Ovary (tissue), 9 donors: ENCODE data around the gene ZBTB39. TPM values are rescaled to one million over a fixed set of nuclear protein-coding genes. Genes with fewer than 3 reads are reported as not detected.
"Not testable (repeated sequence)": the region's sequence is repeated elsewhere in the genome, so short reads cannot be mapped to it uniquely, and the experiment has no call there.

Experiments
- DNase-seq, 5 donors: peaks; one replicate each; pipeline ENCODE4 v3.0.0-alpha.2; 2019 to 2020
- H3K27ac ChIP-seq, 2 donors: fragments of 200-600 bp; one replicate each; pipeline versions ENCODE4 v1.5.1 to v1.8.0; 2019 to 2022
- H3K27me3 ChIP-seq: fragments of 200-600 bp; one replicate; pipeline ENCODE4 v1.8.0; 2022
- H3K36me3 ChIP-seq: fragments of 200-600 bp; sonication (generic); one replicate; pipeline ENCODE4 v1.5.1; 2019
- H3K4me1 ChIP-seq: one replicate; pipeline ENCODE4 v1.8.1; 2013; ENCODE audit warnings: mild to moderate bottlenecking, moderate library complexity; ENCODE audit not compliant: insufficient read depth
- H3K4me3 ChIP-seq: fragments of 200-600 bp; sonication (generic); one replicate; pipeline ENCODE4 v1.5.1; 2017
- H3K9me3 ChIP-seq, 2 donors: fragments of 200-600 bp in 1 of 2; sonication (generic) in 1 of 2; one replicate each; pipeline versions ENCODE4 v1.5.1 to v1.8.1; 2013 to 2019; ENCODE audit warnings: mild to moderate bottlenecking in 1 of 2, moderate library complexity in 1 of 2
- CTCF ChIP-seq, 3 donors: fragments of 450-650 bp in 2 of 3; fragments of 200-600 bp in 1 of 3; IDR thresholded peaks; one replicate each; pipeline versions ENCODE4 v1.5.1 to v1.8.0; 2016 to 2022; ENCODE audit warnings: antibody characterized with exemption in 3 of 3, mild to moderate bottlenecking in 1 of 3
- EP300 ChIP-seq: sonication (generic); formaldehyde crosslinking; IDR thresholded peaks from one replicate; pipeline ENCODE4 v1.6.1; 2017; ENCODE audit warnings: antibody characterized with exemption
- POLR2A ChIP-seq: fragments of 450-650 bp; IDR thresholded peaks from one replicate; pipeline ENCODE4 v1.6.1; 2017; ENCODE audit warnings: antibody characterized with exemption, mild to moderate bottlenecking, moderate library complexity
- WGBS, 3 donors: extraction: QIAGEN DNeasy Blood & Tissue Kit in 1 of 3; methylation state at CpG; one replicate each; pipeline versions ENCODE4 v1.1.5 to v1.1.7; 2013 to 2017; 5-methylcytosine and 5-hydroxymethylcytosine counted together
- intact Hi-C, 4 donors: fragments of 100-400 bp; cut with DNase I; formaldehyde crosslinking; loops; one replicate each; pipeline versions ENCODE4 v1.11.0 to v1.15.1; 2022 to 2023
- polyA plus RNA-seq, 2 donors: library from polyadenylated mRNA; stranded (reverse); fragments of 200-250 nt in 1 of 2; fragments of 350-450 nt in 1 of 2; fragmentation: Illumina TruSeq in 1 of 2; extraction: RNeasy Lipid Tissue Mini Kit (QIAGEN cat#74804) in 1 of 2; gene quantifications; one replicate each; pipeline ENCODE4 v1.2.3, GENCODE V29; 2013 to 2014
- total RNA-seq, 7 donors: library from RNA; depleted of rRNA in 2 of 7; stranded (reverse); fragments of >200 nt in 2 of 7; fragmentation: NEBNext Ultra II Directional in 3 of 7; extraction: Animal tissue kit (Norgen Biotek cat#: 25700) in 3 of 7; gene quantifications; one replicate each; pipeline versions ENCODE4 v1.1.0 to v1.2.4, GENCODE V29; 2016 to 2023
- donor health status: DM: no; HTN: no; CAD: no; lungs with moderate emphysema.
- donor health status: DM: no; HTN: no; CAD: no.
- donor health status: Bipolar disorder and iron deficiency.
- donor health status: DM: yes; HTN: yes; CAD: no.
- donor health status: DM: no; HTN: no; CAD: no.
- donor health status: DM: yes; HTN: yes; CAD: no.

ZBTB39 gene
- total and polyA plus RNA-seq, 9 donors = 2.9 to 10.4 (median 7.4) TPM

GRCh38 chr12:56989861-56990610 is 16.3 kb downstream of the ZBTB39 start:
- no peak overlapping the region for H3K4me3 ChIP-seq
- WGBS, 3 donors = 38 to 56% (median 38%) methylated on average over 7 of the region's 7 CpGs
- H3K27me3 ChIP-seq = no peaks in the 10 kb centered on the region
- no peak for DNase-seq
- no peaks in the 10 kb centered on the region for H3K9me3 ChIP-seq
- no peaks in the 10 kb centered on the region for H3K4me1 ChIP-seq
- no peak overlapping the region for H3K27ac ChIP-seq
- TF ChIP-seq EP300 (no peak), CTCF (IDR thresholded peaks at IDR 0.05) (no peak), POLR2A (no peak)
- intact Hi-C loops = loop anchor here in 2 of 4 donors (5.0 kb wide), 2 partner anchors 228 to 233 kb away; partner anchors contain the start of gene HSD17B6 (in 1 of the 2)
- H3K36me3 ChIP-seq = no peaks in the 10 kb centered on the region

GRCh38 chr12:56988207-56988739 is 18.1 kb downstream of the ZBTB39 start:
- H3K27ac ChIP-seq = no peak overlapping the region
- H3K4me1 ChIP-seq = no peaks in the 10 kb centered on the region
- TF ChIP-seq POLR2A (no peak), EP300 (no peak), CTCF (IDR thresholded peaks at IDR 0.05) (no peak)
- no peaks in the 10 kb centered on the region for H3K27me3 ChIP-seq
- no peak for DNase-seq
- intact Hi-C loops = loop anchor here in 2 of 4 donors (5.0 kb wide), 2 partner anchors 226 to 231 kb away; partner anchors contain the start of gene HSD17B6 (in 1 of the 2)
- H3K36me3 ChIP-seq = no peaks in the 10 kb centered on the region
- no peak overlapping the region for H3K4me3 ChIP-seq
- WGBS, 3 donors = 42 to 59% (median 46%) methylated on average over 5 of the region's 5 CpGs
- no peaks in the 10 kb centered on the region for H3K9me3 ChIP-seq

GRCh38 chr12:56987551-56988053 is 18.7 kb downstream of the ZBTB39 start:
- Histone ChIP-seq H3K9me3 (no peaks in the 10 kb centered on the region), H3K36me3 (no peaks in the 10 kb centered on the region), H3K4me3 (no peak overlapping the region), H3K4me1 (no peaks in the 10 kb centered on the region), H3K27ac (no peak overlapping the region), H3K27me3 (no peaks in the 10 kb centered on the region)
- TF ChIP-seq CTCF (IDR thresholded peaks at IDR 0.05) (peak; percentile 60 to 87 (median 86)), POLR2A (no peak), EP300 (no peak)
- WGBS, 3 donors = 21 to 22% (median 21%) methylated on average over 11 of the region's 11 CpGs
- DNase-seq = peak; percentile 73 to 89 (median 85)
- intact Hi-C loops = loop anchor here (2.0 to 5.0 kb wide), 4 partner anchors 225 to 231 kb away; partner anchors contain the start of gene HSD17B6 (in 1 of the 4)

GRCh38 chr12:56987011-56987410 is 19.3 kb downstream of the ZBTB39 start:
- intact Hi-C loops = loop anchor here (2.0 to 5.0 kb wide), 4 partner anchors 225 to 230 kb away; partner anchors contain the start of gene HSD17B6 (in 1 of the 4)
- DNase-seq = no peak
- TF ChIP-seq CTCF (IDR thresholded peaks at IDR 0.05) (no peak), POLR2A (no peak), EP300 (no peak)

GRCh38 chr12:56985714-56986113 is 20.6 kb downstream of the ZBTB39 start:
- intact Hi-C loops = loop anchor here (2.0 to 5.0 kb wide), 4 partner anchors 223 to 229 kb away; partner anchors contain the start of gene HSD17B6 (in 1 of the 4)
- H3K4me1 ChIP-seq, DNase-seq, H3K9me3 ChIP-seq, H3K36me3 ChIP-seq, H3K27me3 ChIP-seq, H3K4me3 ChIP-seq, H3K27ac ChIP-seq: not testable (repeated sequence)
- WGBS, 3 donors = 70 to 74% (median 74%) methylated on average over 2 to 5 of the region's 6 CpGs

More at GRCh38 chr12:56987011-56987410, 19.3 kb downstream of the ZBTB39 start:
- Histone ChIP-seq H3K36me3 (no peaks in the 10 kb centered on the region), H3K4me1 (no peaks in the 10 kb centered on the region), H3K27ac (no peak overlapping the region), H3K9me3 (no peaks in the 10 kb centered on the region), H3K4me3 (no peak overlapping the region), H3K27me3 (no peaks in the 10 kb centered on the region)
